HUES48 (cell line): ENCODE measurements around the gene MSL2.
"Not testable (repeated sequence)": the region's sequence is repeated elsewhere in the genome, so short reads cannot be mapped to it uniquely, and the experiment has no call there.

ENCODE experiments used
- H3K27ac ChIP-seq: one replicate; pipeline ENCODE4 v1.7.0; 2013; ENCODE audit warnings: low read depth, low read length, inconsistent platforms
- H3K27me3 ChIP-seq: 2 replicates; pipeline ENCODE4 v1.6.1; 2013; ENCODE audit warnings: mild to moderate bottlenecking, low read length; ENCODE audit not compliant: control insufficient read depth, insufficient read depth
- H3K36me3 ChIP-seq: 2 replicates; pipeline ENCODE4 v1.6.1; 2013; ENCODE audit warnings: low read length; ENCODE audit not compliant: control insufficient read depth, insufficient read depth
- H3K4me1 ChIP-seq: 2 replicates; pipeline ENCODE4 v1.6.1; 2013; ENCODE audit warnings: mild to moderate bottlenecking, low read length; ENCODE audit not compliant: control insufficient read depth, insufficient read depth
- H3K4me3 ChIP-seq: 2 replicates; pipeline ENCODE4 v1.5.1; 2013; ENCODE audit warnings: mild to moderate bottlenecking, low read depth, low read length
- H3K9ac ChIP-seq: 2 replicates; pipeline ENCODE4 v1.6.1; 2013; ENCODE audit warnings: mild to moderate bottlenecking, low read depth, low read length, moderate library complexity
- H3K9me3 ChIP-seq: 2 replicates; pipeline ENCODE4 v1.6.1; 2013; ENCODE audit warnings: low read length; ENCODE audit not compliant: control insufficient read depth, insufficient read depth

The MSL2 gene

DNA sequence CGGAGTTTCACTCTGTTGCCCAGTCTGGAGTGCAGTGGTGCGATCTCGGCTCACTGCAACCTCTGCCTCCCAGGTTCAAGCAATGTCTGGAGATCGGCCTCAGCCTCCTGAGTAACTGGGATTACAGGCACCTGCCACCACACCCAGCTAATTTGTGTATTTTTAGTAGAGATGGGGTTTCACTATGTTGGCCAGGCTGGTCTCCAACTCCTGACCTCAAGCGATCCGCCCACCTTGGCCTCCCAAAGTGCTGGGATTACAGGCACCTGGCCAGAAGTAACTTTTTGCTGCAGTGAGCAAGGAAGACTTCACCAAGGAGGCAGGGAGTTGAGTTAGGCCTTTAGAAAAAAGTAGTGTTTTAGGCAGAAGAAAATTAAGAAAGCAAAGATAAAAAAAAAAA lies 3.9 kb downstream of the MSL2 start:
- H3K27ac ChIP-seq, H3K9ac ChIP-seq, H3K36me3 ChIP-seq, H3K9me3 ChIP-seq, H3K27me3 ChIP-seq: not testable (repeated sequence)
- H3K4me3 ChIP-seq = peak overlapping the region; percentile 81
- peaks cover 36% of the 10 kb centered on the region for H3K4me1 ChIP-seq

DNA sequence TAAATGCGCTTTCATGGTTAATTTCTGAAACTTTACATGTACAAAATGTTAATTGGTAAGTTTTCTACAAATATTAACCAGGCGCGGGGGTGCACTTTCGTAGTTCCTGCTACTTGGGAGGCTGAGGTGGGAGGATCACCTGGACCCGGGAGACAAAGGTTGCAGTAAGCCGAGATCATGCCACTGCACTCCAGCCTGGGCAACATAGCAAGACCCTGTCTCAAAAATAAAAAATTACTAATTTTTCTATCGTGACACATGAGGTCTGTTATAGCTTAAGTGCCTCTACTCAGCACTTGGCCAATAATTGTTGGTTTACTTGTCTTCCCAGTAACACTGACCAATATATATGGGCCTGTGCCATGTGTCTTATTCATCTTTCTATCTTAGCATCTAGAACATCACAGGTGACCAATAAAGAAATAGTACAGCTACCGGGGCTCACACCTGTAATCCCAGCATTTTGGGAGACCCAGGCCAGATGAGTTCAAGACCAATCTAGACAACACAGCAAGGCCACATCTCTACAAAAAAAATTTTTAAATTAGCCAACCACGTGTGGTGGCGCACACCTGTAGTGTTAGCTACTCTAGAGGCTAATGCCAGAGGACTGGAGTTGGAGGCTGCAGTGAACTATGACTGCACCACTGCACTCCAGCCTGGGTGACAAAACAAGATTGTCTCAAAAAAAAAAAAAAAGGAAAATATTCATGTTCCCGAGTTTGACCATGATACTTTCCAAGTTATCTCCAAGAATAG lies 6.1 kb downstream of the MSL2 start:
- H3K36me3 ChIP-seq = no peaks in the 10 kb centered on the region
- H3K4me3 ChIP-seq = no peak overlapping the region
- no peak overlapping the region for H3K27ac ChIP-seq
- peaks cover 41% of the 10 kb centered on the region for H3K4me1 ChIP-seq
- no peaks in the 10 kb centered on the region for H3K9me3 ChIP-seq
- H3K27me3 ChIP-seq = no peaks in the 10 kb centered on the region
- H3K9ac ChIP-seq = no peak overlapping the region

DNA sequence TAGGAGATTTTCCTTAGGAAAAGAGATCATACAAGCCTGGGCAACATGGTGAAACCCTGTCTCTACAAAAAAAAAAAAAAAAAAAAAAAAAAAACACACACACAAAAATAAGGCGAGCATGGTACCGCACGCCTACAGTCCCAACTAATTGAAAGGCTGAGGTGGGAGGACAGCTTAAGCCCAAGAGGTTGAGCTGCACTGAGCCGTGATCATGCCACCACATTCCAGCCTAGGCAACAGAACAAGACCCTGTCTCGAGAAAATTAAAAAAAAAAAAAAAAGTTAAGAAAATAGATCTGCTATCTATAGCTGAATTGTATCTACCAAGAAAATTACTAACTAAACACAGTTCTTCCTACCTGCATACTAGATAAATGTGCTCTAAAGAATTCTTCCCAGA lies 7.1 kb downstream of the MSL2 start:
- H3K27me3 ChIP-seq = no peaks in the 10 kb centered on the region
- no peak overlapping the region for H3K27ac ChIP-seq
- H3K36me3 ChIP-seq = no peaks in the 10 kb centered on the region
- no peaks in the 10 kb centered on the region for H3K9me3 ChIP-seq
- peaks cover 41% of the 10 kb centered on the region for H3K4me1 ChIP-seq
- no peak overlapping the region for H3K9ac ChIP-seq
- H3K4me3 ChIP-seq = no peak overlapping the region

DNA sequence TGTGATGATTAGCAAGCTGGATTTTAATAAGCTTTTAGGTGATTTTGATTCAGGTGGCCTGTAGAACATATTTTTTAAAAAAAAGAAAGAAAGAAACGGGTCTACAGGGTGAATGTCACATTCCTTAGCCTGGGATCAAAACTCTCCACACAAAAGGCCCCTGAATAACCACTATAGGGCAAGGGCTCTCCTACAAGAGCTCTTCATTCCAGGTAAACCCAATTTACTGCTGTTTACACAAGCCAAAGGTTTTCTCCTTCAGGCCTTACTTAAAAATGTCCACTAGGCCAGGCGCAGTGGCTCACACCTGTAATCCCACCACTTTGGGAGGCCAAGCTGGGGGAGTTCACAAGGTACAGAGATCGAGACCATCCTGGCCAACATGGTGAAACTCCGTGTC lies 8.3 kb downstream of the MSL2 start:
- Histone ChIP-seq H3K4me1 (peaks cover 34% of the 10 kb centered on the region), H3K9me3 (no peaks in the 10 kb centered on the region), H3K27ac (no peak overlapping the region), H3K9ac (no peak overlapping the region), H3K4me3 (no peak overlapping the region), H3K27me3 (no peaks in the 10 kb centered on the region), H3K36me3 (no peaks in the 10 kb centered on the region)

DNA sequence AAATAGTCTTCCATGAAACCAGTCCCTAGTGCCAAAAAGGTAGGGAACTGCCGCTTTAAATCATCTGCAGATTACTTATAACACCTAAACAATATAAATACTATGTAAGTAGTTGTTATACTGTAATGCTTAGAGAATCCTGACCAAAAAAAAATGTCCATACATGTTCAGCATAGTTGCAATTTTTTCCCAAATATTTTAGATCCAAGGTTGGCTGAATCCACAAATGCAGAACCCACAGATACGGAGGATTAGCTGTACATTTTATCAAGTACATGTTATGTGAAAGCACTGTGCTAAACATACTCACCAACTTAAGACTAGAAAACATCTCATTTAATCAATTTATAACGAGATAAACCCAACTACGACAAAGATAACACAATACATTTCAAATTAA lies 9.3 kb downstream of the MSL2 start:
- no peak overlapping the region for H3K4me3 ChIP-seq
- peaks cover 32% of the 10 kb centered on the region for H3K4me1 ChIP-seq
- H3K9me3 ChIP-seq = no peaks in the 10 kb centered on the region
- H3K36me3 ChIP-seq = no peaks in the 10 kb centered on the region
- H3K27me3 ChIP-seq = no peaks in the 10 kb centered on the region
- H3K9ac ChIP-seq = no peak overlapping the region
- no peak overlapping the region for H3K27ac ChIP-seq

DNA sequence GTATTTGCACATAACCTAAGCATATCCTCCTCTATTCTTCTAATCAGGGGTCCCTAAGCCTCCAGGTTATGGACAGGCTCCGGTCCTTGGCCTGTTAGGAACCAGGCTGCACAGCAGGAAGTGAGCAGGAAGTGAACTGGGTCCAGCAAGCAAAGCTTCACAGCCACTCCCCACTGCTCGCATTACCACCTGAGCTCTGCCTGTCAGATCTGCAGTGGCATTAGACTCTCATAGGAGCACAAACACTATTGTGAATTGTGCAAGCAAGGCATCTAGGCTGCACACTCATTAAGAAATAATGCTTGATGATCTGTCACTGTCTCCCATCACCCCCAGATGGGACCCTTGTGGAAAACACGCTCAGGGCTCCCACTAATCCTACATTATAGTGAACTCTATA lies 9.8 kb downstream of the MSL2 start:
- H3K4me3 ChIP-seq = no peak overlapping the region
- no peak overlapping the region for H3K9ac ChIP-seq
- H3K4me1 ChIP-seq = peaks cover 32% of the 10 kb centered on the region
- H3K9me3 ChIP-seq = no peaks in the 10 kb centered on the region
- H3K27me3 ChIP-seq = no peaks in the 10 kb centered on the region
- H3K27ac ChIP-seq = no peak overlapping the region
- H3K36me3 ChIP-seq = no peaks in the 10 kb centered on the region

DNA sequence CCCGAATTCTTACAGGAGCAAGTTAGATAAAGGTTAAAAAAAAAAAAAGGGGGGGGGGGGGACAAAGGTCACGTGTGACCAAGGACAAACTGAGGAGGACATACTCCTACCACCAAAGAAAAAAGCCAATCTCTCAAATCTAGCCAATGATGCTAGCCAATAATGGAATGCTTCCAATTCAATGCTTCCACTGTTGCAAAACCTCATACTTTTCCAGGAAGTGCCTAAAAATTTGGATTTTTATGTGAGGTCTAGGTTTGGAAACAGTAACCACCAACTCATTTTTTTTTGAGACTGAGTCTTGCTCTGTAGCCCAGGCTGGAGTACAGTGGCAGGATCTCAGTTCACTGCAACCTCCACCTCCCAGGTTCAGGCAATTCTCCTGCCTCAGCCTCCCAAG lies 11.4 kb downstream of the MSL2 start:
- Histone ChIP-seq H3K4me1 (peaks cover 26% of the 10 kb centered on the region), H3K27me3 (no peaks in the 10 kb centered on the region), H3K36me3 (no peaks in the 10 kb centered on the region), H3K9me3 (no peaks in the 10 kb centered on the region), H3K4me3 (no peak overlapping the region), H3K27ac (no peak overlapping the region), H3K9ac (no peak overlapping the region)

DNA sequence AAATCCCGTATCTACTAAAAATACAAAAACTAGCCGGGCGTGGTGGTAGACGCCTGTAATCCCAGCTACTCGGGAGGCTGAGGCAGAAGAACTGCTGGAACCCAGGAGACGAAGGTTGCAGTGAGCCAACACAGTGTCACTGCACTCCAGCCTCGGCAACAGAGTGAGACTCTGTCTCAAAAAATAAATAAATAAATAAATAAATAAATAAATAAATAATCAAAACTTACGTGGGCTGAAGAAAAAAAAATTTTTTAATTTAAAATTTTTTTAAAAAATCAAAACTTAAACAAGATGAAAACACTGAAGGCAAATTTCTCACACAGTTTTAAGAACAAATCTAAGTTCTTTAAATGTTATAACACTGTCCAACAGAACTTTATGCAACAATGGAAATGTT lies 14.4 kb downstream of the MSL2 start:
- H3K36me3 ChIP-seq = no peaks in the 10 kb centered on the region
- H3K4me3 ChIP-seq = no peak overlapping the region
- no peaks in the 10 kb centered on the region for H3K27me3 ChIP-seq
- no peak overlapping the region for H3K27ac ChIP-seq
- H3K4me1 ChIP-seq = peaks cover 10% of the 10 kb centered on the region
- no peaks in the 10 kb centered on the region for H3K9me3 ChIP-seq
- no peak overlapping the region for H3K9ac ChIP-seq

DNA sequence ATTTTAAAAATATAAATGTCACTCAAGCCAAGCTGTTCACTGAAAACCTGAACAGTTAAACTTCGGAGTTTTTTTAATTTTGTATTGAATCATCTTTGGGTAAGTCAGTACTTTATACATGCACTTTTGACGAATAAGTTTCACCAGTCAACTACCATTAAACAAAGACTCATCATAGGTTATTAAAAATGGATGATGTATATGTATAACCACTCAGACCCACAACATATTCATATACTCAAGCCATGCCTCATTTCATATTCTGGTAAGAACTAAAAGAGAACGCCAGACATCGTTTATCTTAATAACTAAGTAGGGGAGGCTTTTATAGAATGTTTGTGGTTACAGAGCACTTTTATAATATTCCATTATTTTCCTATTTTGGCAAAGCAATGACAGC lies 18.3 kb downstream of the MSL2 start:
- no peak overlapping the region for H3K4me3 ChIP-seq
- H3K9ac ChIP-seq = no peak overlapping the region
- H3K9me3 ChIP-seq = no peaks in the 10 kb centered on the region
- no peaks in the 10 kb centered on the region for H3K27me3 ChIP-seq
- no peaks in the 10 kb centered on the region for H3K36me3 ChIP-seq
- H3K4me1 ChIP-seq = peaks cover 4% of the 10 kb centered on the region
- no peak overlapping the region for H3K27ac ChIP-seq

DNA sequence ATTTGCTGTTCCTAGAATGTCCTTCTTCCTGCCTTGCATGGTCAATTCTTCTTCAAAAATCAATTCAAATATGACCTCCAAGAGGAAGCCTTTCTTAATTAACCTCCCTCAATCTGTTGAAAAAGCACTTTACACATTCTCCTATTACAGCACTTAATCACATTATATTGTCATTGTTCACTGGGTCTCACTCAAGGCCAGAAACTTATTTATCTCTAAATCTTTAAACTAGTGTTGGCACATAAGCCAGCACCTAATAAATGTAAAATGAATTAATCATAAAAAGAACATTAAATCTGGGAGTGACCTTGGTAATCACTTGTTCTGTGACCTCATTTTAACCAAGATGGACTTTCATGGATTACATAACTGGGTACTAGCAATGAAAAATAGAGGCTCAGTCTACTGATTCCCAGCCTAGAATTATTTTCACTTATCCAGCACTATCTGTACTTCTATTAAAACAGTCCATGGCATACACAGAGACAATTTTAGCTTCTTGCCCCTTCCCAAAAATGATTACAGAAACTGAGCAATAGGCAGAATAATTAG lies 22.1 kb downstream of the MSL2 start:
- no peak overlapping the region for H3K27ac ChIP-seq
- no peak overlapping the region for H3K9ac ChIP-seq
- H3K4me1 ChIP-seq = peaks cover 4% of the 10 kb centered on the region; the same call in 1 of the 2 replicates
- no peaks in the 10 kb centered on the region for H3K9me3 ChIP-seq
- no peaks in the 10 kb centered on the region for H3K27me3 ChIP-seq
- no peak overlapping the region for H3K4me3 ChIP-seq
- no peaks in the 10 kb centered on the region for H3K36me3 ChIP-seq

DNA sequence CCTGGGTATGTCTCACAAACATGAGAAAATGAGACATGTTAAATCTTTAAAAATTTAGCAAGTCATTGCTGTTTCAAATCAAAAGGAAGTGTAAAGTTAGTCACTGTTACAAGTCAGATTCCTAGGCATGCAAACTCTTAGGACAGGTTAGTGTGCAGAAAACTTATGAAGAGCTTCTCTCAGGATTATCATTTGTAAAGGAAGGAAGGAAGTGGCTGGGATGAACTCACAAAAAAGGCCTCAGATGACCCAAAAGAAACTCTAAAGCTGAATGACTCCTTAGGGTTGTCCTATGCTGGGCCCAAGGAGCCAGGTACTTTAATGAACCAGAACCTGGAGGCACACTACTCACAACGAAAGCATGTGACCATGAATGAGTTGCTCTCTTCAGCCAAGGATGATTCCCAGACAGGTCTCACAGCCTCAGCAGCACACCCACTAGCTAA lies 25.0 kb downstream of the MSL2 start:
- Histone ChIP-seq H3K9me3 (no peaks in the 10 kb centered on the region), H3K4me3 (no peak overlapping the region), H3K9ac (no peak overlapping the region), H3K4me1 (peaks cover 4% of the 10 kb centered on the region; the same call in 1 of the 2 replicates), H3K27me3 (no peaks in the 10 kb centered on the region), H3K36me3 (no peaks in the 10 kb centered on the region), H3K27ac (no peak overlapping the region)
